ENCODE data around the gene RYR3. TPM values are rescaled to one million over a fixed set of nuclear protein-coding genes. Genes with fewer than 3 reads are reported as not detected.

The RYR3 gene
- total and polyA plus RNA-seq, 2 donors (not counting 1 experiment from before 2014, with no cell fraction given), result 0.17 TPM; not detected in 1

- Histone ChIP-seq H3K4me1 (ENCODE audit: control insufficient read depth, extremely low read depth, insufficient read depth, low read length) (no peaks in the 10 kb centered on the region), H3K36me3 (ENCODE audit: control insufficient read depth, insufficient read depth, low read length) (no peaks in the 10 kb centered on the region), H3K9me3 (ENCODE audit: control insufficient read depth, insufficient read depth, low read depth, low read length) (no peaks in the 10 kb centered on the region), H3K4me3 (replicated peaks in 1 of 4; ENCODE audit: control extremely low read depth in 1 of 4, insufficient read depth in 1 of 4, low read depth in 3 of 4, low read length in 4 of 4) (no peak overlapping the region), H3K9ac (ENCODE audit: insufficient read depth, low read length) (no peak overlapping the region), H2AFZ (ENCODE audit: low read length) (no peak overlapping the region), H3K4me2 (ENCODE audit: extremely low read depth, insufficient read depth, low read length) (no peak overlapping the region), H3K27me3 (ENCODE audit: control insufficient read depth, insufficient read depth, low read length) (no peaks in the 10 kb centered on the region), H4K20me1 (ENCODE audit: control insufficient read depth, extremely low read depth, insufficient read depth, low read length) (no peaks in the 10 kb centered on the region), H3K79me2 (ENCODE audit: control insufficient read depth, insufficient read depth, low read length) (no peaks in the 10 kb centered on the region), H3K27ac (ENCODE audit: insufficient read depth, low read length) (no peak overlapping the region)
- DNase-seq (ENCODE audit: low read depth in 2 of 2), result no peak
- no peak for TF ChIP-seq EZH2 (IDR thresholded peaks at IDR 0.05; ENCODE audit: low read length, missing control alignments)
These were observed 166.1 kb downstream of the RYR3 start for GRCh38 chr15:33476908-33477307.

GRCh38 chr15:33489335-33489734, 178.6 kb downstream of the RYR3 start:
- H3K79me2 ChIP-seq (ENCODE audit: control insufficient read depth, insufficient read depth, low read length), result no peaks in the 10 kb centered on the region
- H4K20me1 ChIP-seq (ENCODE audit: control insufficient read depth, extremely low read depth, insufficient read depth, low read length), result no peaks in the 10 kb centered on the region
- H3K27me3 ChIP-seq (ENCODE audit: control insufficient read depth, insufficient read depth, low read length), result no peaks in the 10 kb centered on the region
- no peak for DNase-seq (ENCODE audit: low read depth in 2 of 2)
- H2AFZ ChIP-seq (ENCODE audit: low read length), result no peak overlapping the region
- no peak overlapping the region for H3K4me3 ChIP-seq (replicated peaks in 1 of 4; ENCODE audit: control extremely low read depth in 1 of 4, insufficient read depth in 1 of 4, low read depth in 3 of 4, low read length in 4 of 4)
- no peak overlapping the region for H3K27ac ChIP-seq (ENCODE audit: insufficient read depth, low read length)
- no peak overlapping the region for H3K9ac ChIP-seq (ENCODE audit: insufficient read depth, low read length)
- H3K4me2 ChIP-seq (ENCODE audit: extremely low read depth, insufficient read depth, low read length), result no peak overlapping the region
- no peaks in the 10 kb centered on the region for H3K36me3 ChIP-seq (ENCODE audit: control insufficient read depth, insufficient read depth, low read length)
- H3K4me1 ChIP-seq (ENCODE audit: control insufficient read depth, extremely low read depth, insufficient read depth, low read length), result no peaks in the 10 kb centered on the region
- H3K9me3 ChIP-seq (ENCODE audit: control insufficient read depth, insufficient read depth, low read depth, low read length), result no peaks in the 10 kb centered on the region
- no peak for TF ChIP-seq CTCF (conservative IDR thresholded peaks at IDR 0.05 in 1 of 2, IDR thresholded peaks at IDR 0.05 in 1 of 2; ENCODE audit: low read depth in 1 of 2, low read length in 2 of 2)

- Histone ChIP-seq H3K4me2 (ENCODE audit: extremely low read depth, insufficient read depth, low read length) (no peak overlapping the region), H3K27ac (ENCODE audit: insufficient read depth, low read length) (no peak overlapping the region), H3K79me2 (ENCODE audit: control insufficient read depth, insufficient read depth, low read length) (no peaks in the 10 kb centered on the region), H3K9ac (ENCODE audit: insufficient read depth, low read length) (no peak overlapping the region), H3K9me3 (ENCODE audit: control insufficient read depth, insufficient read depth, low read depth, low read length) (no peaks in the 10 kb centered on the region), H3K4me3 (replicated peaks in 1 of 4; ENCODE audit: control extremely low read depth in 1 of 4, insufficient read depth in 1 of 4, low read depth in 3 of 4, low read length in 4 of 4) (no peak overlapping the region), H2AFZ (ENCODE audit: low read length) (no peak overlapping the region), H3K27me3 (ENCODE audit: control insufficient read depth, insufficient read depth, low read length) (no peaks in the 10 kb centered on the region), H3K4me1 (ENCODE audit: control insufficient read depth, extremely low read depth, insufficient read depth, low read length) (no peaks in the 10 kb centered on the region), H4K20me1 (ENCODE audit: control insufficient read depth, extremely low read depth, insufficient read depth, low read length) (no peaks in the 10 kb centered on the region), H3K36me3 (ENCODE audit: control insufficient read depth, insufficient read depth, low read length) (no peaks in the 10 kb centered on the region)
- no peak for DNase-seq (ENCODE audit: low read depth in 2 of 2)
- TF ChIP-seq CTCF (conservative IDR thresholded peaks at IDR 0.05 in 1 of 2, IDR thresholded peaks at IDR 0.05 in 1 of 2; ENCODE audit: low read depth in 1 of 2, low read length in 2 of 2), result no peak
These were observed 179.9 kb downstream of the RYR3 start for GRCh38 chr15:33490703-33491102.
